CD4-positive, alpha-beta T cell treated with Interleukin-2 at 100 ng/mL for 4 hours (primary cell): ENCODE measurements around the gene ZNF618.

Experiments used
- DNase-seq: peaks from one replicate; pipeline ENCODE4 v3.0.0-alpha.2; 2020; ENCODE audit warnings: low spot score

The ZNF618 gene

GRCh38 chr9:114021578-114021977 lies 145.5 kb downstream of the ZNF618 start:
- no peak for DNase-seq

GRCh38 chr9:114023961-114024360 lies 147.9 kb downstream of the ZNF618 start:
- no peak for DNase-seq

DNA sequence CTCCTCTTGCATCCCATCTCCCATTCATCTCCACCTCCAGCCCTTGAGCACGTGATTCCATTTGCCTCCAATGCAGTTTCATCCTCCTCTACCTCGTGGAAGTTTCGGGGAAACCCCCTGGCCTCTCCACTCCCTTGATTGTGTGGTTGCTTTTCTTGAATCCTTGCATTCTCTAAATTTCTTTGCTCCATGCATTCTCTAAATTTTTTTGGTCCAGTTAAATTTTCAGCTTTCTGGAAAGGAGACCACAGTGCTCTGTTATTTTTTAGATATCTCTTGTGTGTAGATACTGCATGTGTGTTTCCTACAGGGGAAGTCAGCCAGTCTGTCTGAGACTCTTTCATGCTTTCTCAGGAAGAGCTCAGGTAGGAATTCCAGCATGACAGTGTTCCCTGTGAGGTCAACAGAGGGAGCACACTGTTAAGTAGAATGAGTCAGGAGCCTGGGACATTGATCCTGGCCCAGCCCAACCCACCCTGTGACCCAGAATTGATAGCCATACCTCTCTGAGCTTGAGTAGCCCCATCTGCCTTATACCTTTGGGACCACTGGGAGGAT lies 149.2 kb downstream of the ZNF618 start:
- DNase-seq = no peak

GRCh38 chr9:114025760-114026159 lies 149.7 kb downstream of the ZNF618 start:
- no peak for DNase-seq

- no peak for DNase-seq
Observed at GRCh38 chr9:114026335-114026734, 150.2 kb downstream of the ZNF618 start.

- no peak for DNase-seq
Observed at GRCh38 chr9:114027159-114027862, 151.2 kb downstream of the ZNF618 start.

DNA sequence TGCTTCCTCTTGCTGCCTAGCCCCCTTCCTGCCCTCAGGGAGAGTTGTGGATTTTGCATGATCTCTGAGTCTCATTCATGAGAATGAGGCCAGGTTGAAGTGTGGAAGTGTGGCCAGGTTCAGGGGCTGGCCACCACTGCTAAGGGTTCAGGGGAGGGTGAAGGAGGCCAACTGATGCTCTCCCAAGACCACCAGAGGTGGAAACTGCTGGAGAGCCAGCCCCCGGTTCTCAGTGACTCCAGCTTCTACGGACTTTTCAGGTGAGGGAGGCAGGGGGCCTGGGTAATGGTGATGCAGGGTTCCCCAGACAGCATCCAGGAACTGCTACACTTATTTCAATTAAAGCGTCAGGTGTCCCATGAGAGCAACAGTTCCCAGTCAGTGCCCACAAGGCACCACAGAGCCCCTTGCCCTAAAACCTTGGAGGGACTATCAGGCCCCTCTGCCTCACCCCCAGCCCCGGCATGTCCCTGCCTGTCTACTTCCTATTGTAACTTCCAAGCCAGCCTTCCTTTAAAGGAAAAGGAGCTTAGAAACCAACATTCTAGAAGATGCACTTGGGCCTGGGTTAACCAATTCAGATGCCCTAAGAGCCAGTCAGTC lies 151.9 kb downstream of the ZNF618 start:
- no peak for DNase-seq

DNA sequence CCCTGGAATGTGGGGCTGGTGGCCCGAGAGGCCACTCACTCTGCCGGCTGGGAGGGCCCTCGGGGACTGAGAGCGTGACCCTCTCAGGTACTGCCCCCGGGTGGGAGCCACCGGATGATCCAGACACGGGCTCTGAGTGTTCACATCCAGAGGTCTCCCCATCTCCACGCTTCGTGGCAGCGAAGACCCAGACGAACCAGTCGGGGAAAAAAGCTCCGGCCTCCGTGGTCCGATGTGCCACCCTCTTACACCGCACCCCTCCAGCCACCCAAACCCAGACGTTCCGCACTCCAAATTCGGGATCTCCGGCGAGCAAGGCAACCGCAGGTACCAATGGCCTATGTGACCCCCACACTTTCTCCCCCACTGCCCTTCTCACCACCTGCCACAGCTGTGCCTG lies 152.5 kb downstream of the ZNF618 start:
- DNase-seq = no peak

DNA sequence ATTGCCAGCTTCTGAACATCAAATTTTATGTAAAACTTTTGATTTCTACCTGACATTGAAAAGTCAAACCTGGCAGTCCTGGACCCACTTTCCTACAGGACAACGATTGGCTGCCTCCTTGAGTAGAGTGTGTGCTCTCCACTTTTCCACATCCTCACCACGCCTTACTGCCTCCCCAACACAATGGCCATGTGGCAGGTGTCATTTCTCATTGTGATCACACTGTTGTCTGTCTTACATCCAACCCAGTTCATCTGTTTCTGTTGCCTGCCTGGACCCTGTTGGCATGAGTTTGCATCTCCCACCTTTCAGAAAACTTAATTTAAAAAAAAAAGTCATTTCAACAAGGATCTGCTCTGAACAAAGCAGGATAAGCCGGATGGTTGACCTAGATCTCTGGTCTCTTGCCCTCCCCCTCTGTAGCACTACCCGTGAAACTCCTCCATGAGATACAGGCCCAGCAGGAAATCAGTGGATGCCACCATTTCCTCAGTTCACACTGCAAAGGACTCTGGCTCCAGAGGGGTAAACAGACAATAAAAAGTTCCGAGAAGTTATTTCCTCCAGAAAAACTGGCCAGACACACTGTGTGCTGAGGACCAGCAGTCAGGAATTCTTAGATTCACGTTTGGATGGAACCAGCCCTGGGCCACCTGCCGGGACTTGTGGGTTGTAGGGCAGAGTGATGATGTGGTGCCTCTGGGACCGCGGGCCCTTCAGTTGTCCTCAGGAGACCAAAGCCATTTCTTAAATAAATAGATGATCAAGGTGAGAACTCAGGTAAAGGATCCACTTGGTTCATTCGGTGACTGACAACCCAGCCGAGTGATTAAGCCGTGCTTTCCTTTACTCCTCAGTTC lies 153.4 kb downstream of the ZNF618 start:
- no peak for DNase-seq

GRCh38 chr9:114030364-114030763 lies 154.3 kb downstream of the ZNF618 start:
- no peak for DNase-seq

DNA sequence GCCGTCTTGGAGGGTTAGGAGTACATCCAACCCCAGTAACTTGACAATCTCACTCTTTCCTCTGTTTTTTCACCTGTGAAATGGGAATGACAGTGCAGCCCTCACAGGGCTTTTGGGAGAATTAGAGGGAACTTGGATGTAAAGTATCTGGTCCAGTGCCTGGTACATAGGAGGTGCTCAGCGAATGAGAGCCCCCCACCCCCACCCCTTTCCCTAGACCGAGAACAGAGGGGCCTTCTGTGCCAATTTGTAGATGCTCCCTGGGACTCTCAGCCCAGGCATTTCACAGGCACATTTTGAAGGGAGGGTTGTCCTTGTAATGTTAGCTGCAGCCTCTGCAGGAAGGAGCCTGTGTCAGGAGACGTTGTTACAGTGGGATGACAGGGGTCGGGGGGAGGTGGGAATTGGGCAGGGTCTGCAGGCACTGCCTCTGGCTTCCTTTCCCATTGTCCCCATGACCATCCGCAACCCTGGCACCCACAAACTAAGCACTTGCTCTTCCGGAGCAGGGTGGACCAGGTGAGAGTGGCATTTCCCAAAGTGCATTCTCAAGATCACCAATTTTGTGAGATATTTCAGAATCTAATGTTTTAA lies 155.0 kb downstream of the ZNF618 start:
- no peak for DNase-seq

DNA sequence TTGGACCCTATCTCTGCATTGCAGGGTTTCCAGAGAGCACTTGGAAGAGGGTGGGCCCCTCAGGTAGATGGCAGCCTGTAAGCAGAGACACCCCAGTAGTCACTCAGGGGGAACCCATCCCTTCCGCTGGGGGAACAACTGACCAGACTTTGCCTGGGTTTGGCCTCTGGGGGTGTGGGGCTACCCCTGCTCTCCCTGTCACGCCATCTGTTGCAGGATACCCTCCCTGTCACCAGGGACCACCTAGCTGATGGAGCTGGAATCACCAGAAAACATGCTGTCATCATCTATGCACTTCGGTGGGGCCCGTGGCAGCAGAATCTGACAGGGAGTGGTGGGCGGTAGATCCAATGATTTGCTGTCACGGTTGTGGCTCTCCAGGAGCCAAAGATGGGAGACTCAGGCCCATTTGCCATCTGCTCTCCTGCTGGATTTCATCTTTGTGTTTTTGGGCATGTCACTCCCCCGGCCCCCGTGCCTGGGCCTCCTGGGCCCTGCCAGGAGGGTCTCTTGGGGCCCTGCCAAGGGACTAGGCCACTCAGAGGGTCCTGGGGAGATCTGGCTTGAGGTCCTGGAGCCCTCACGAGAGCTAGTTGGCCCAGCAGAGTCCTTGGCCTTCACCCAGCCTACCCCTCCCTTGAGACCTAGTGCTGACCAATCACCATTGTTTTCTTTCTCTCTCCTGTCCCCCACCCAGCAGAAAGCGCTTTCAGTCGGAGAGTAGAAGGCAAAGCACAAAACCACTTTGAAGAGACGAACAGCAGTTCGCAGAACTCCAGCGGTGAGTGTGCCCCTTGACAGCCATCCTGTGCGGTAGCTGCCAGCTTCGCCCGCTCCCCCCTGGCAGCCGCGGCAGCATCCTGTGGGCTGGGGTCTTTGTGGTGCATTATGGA lies 156.1 kb downstream of the ZNF618 start:
- DNase-seq = no peak

- DNase-seq = no peak
Observed at GRCh38 chr9:114033397-114034103, 157.4 kb downstream of the ZNF618 start.

- no peak for DNase-seq
Observed at GRCh38 chr9:114034196-114034595, 158.1 kb downstream of the ZNF618 start.

GRCh38 chr9:114034661-114035062 lies 158.6 kb downstream of the ZNF618 start:
- no peak for DNase-seq

DNA sequence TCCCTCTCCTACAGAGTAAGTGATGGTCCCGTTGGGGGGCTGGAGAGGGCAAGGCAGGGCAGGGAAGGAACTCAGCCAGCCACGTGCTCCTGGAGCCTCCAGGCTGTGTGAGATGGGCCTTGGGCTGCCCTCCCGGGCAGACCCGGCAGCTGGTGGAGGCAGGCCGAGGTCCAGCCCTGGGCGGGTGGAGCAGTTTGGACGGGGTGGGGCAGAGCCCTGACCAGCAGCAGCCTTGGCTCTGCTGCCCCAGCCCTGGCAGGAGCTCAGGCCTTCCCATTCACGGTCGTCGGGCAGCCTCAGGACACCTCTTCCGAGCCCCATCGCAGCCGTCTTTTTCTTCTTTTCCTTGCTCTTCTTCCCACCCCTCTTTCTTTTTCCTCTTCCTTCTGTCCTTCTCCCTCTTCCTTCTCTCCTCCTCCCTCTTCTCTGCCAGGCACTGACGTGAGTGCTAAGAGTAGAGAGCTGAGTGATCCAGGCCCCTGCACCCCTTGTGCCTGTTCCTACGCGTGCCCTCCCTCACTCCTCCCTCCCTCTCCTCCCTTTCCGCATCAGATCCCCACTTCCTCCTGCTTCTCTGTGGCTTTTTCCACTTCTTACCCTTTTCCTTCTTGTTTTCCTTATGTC lies 159.2 kb downstream of the ZNF618 start:
- DNase-seq = no peak

GRCh38 chr9:114035845-114036801 lies 160.0 kb downstream of the ZNF618 start:
- DNase-seq = no peak

GRCh38 chr9:114037249-114037648 lies 161.1 kb downstream of the ZNF618 start:
- DNase-seq = no peak
